Calu3 (cell line): Measurements from ENCODE around the gene ADAM29. TPM values are rescaled to one million over a fixed set of nuclear protein-coding genes. Genes with fewer than 3 reads are reported as not detected.

Experiments
- BruUV-seq: library from RNA; stranded (reverse); fragments of 400-500 nt; replicated peaks from 2 replicates; lab custom pipeline; 2021; lab: Mats Ljungman, UMichigan
- CTCF ChIA-PET: fragments of 300-600 bp; sonication (Branson Sonifier 250); formaldehyde crosslinking; loops from one replicate; lab custom pipeline; 2022; ENCODE audit warnings: antibody characterized with exemption; lab: Charles Lee
- DNase-seq: peaks from one replicate; pipeline ENCODE4 v3.0.0; 2022
- H3K27ac Mint-ChIP-seq: one replicate; pipeline ENCODE4 v1.8.0; 2022; ENCODE audit warnings: mixed read lengths; ENCODE audit not compliant: unreplicated experiment
- H3K27me3 Mint-ChIP-seq: one replicate; pipeline ENCODE4 v1.8.0; 2022; ENCODE audit warnings: mixed read lengths; ENCODE audit not compliant: unreplicated experiment
- H3K36me3 Mint-ChIP-seq: one replicate; pipeline ENCODE4 v1.8.0; 2022; ENCODE audit warnings: mild to moderate bottlenecking, moderate library complexity, mixed read lengths; ENCODE audit not compliant: insufficient read depth, unreplicated experiment
- H3K4me1 Mint-ChIP-seq: one replicate; pipeline ENCODE4 v1.8.0; 2022; ENCODE audit warnings: mild to moderate bottlenecking, low read depth, mixed read lengths; ENCODE audit not compliant: unreplicated experiment
- H3K4me3 Mint-ChIP-seq: one replicate; pipeline ENCODE4 v1.8.0; 2022; ENCODE audit warnings: mild to moderate bottlenecking, low read depth, moderate library complexity, mixed read lengths; ENCODE audit not compliant: unreplicated experiment
- H3K9me3 Mint-ChIP-seq: one replicate; pipeline ENCODE4 v1.8.0; 2022; ENCODE audit warnings: low read depth, mixed read lengths; ENCODE audit not compliant: unreplicated experiment
- CTCF ChIP-seq: fragments of 200-600 bp; IDR thresholded peaks from one replicate; pipeline ENCODE4 v1.8.0; 2022; ENCODE audit warnings: antibody characterized with exemption; ENCODE audit not compliant: unreplicated experiment
- intact Hi-C: fragments of 100-400 bp; cut with micrococcal nuclease; formaldehyde crosslinking; loops from one replicate; pipeline ENCODE4 v1.10.0; 2022; ENCODE audit not compliant: unreplicated experiment
- total RNA-seq: library from RNA; stranded (reverse); gene quantifications from 2 replicates; pipeline ENCODE4 v1.2.3, GENCODE V29; 2022

The ADAM29 gene
- total RNA-seq, 1 experiment from 2014 or later = not detected

GRCh38 chr4:174907508-174907907, 10.7 kb upstream of the ADAM29 start:
- intact Hi-C loops = no loop called here
- CTCF ChIA-PET = no interaction called here

GRCh38 chr4:174910271-174910670, 7.9 kb upstream of the ADAM29 start:
- no peak for DNase-seq
- intact Hi-C loops = no loop called here
- CTCF ChIA-PET = no interaction called here
- no peaks in the 10 kb centered on the region for H3K4me1 Mint-ChIP-seq
- no peak overlapping the region for H3K27ac Mint-ChIP-seq
- H3K4me3 Mint-ChIP-seq = no peak overlapping the region
- no peaks in the 10 kb centered on the region for H3K27me3 Mint-ChIP-seq
- TF ChIP-seq CTCF = no peak
- H3K36me3 Mint-ChIP-seq = no peaks in the 10 kb centered on the region
- no TSS peak for BruUV-seq
- H3K9me3 Mint-ChIP-seq = peaks cover 5% of the 10 kb centered on the region

More at GRCh38 chr4:174907508-174907907, 10.7 kb upstream of the ADAM29 start:
- no peak overlapping the region for H3K27ac Mint-ChIP-seq
- H3K4me3 Mint-ChIP-seq = no peak overlapping the region
- H3K27me3 Mint-ChIP-seq = no peaks in the 10 kb centered on the region
- peaks cover 9% of the 10 kb centered on the region for H3K9me3 Mint-ChIP-seq
- H3K4me1 Mint-ChIP-seq = no peaks in the 10 kb centered on the region
- H3K36me3 Mint-ChIP-seq = no peaks in the 10 kb centered on the region
- TF ChIP-seq CTCF = no peak
- BruUV-seq = no TSS peak
- no peak for DNase-seq

DNA sequence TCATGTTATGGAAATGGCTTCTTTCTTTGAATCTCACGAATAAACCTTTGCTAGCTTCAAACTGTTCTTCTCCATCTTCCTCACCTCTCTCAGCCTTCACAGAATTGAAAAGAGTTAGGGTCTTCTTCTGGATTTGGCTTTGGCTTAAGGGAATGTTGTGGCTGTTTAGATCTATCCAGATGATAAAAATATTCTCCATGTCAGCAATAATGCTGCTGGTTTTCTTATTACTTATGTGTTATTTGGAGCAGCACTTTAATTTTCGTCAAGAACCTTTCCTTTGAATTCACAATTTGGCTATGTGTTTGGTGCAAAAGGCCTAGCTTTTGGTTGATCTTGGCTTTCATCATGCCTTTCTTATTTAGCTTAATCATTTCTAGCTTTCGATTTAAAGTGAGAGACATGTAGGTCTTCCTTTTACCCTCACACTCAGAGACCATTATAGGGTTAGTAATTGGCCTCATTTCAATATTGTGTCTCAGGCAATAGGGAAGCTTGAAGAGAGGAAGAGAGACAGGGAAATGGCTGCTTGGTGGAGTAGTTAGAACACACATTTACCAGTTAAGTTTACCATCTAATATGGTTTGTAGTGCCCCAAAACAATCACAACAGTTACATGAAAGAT, 5.1 kb upstream of the ADAM29 start:
- TF ChIP-seq CTCF = no peak
- intact Hi-C loops = no loop called here
- H3K36me3 Mint-ChIP-seq = no peaks in the 10 kb centered on the region
- peaks cover 2% of the 10 kb centered on the region for H3K9me3 Mint-ChIP-seq
- DNase-seq = no peak
- no peak overlapping the region for H3K27ac Mint-ChIP-seq
- no peak overlapping the region for H3K4me3 Mint-ChIP-seq
- BruUV-seq = no TSS peak
- no peaks in the 10 kb centered on the region for H3K27me3 Mint-ChIP-seq
- CTCF ChIA-PET = no interaction called here
- H3K4me1 Mint-ChIP-seq = no peaks in the 10 kb centered on the region

DNA sequence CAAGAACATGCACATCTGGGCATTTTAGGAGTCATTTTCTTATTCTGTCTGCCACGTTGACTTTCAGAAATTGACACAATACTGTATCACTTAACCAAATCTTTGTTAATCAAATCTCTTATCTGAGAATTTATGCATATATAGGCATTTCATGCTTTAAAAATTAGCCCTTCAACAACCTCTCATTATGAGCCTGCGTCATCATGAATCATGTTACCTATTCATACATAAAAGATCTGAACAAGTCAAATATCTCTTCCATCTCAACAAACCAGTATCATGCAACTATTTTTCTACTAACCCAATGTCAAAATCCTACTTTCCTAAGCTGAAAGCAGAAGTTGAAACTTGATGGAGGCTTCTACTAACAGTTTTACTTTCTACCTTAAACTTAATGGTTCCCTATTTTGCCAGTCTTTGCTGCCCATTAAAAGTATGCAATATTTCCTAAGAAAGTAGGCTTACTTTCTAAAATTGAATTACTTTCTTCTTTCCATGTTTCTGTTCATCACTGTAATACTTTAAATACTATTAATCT, 1.8 kb downstream of the ADAM29 start:
- no peak for DNase-seq
- no peak for TF ChIP-seq CTCF
- intact Hi-C loops = no loop called here
- H3K9me3 Mint-ChIP-seq = no peaks in the 10 kb centered on the region
- H3K4me3 Mint-ChIP-seq = no peak overlapping the region
- no peaks in the 10 kb centered on the region for H3K36me3 Mint-ChIP-seq
- H3K4me1 Mint-ChIP-seq = no peaks in the 10 kb centered on the region
- no peaks in the 10 kb centered on the region for H3K27me3 Mint-ChIP-seq
- no peak overlapping the region for H3K27ac Mint-ChIP-seq
- BruUV-seq = no TSS peak
- CTCF ChIA-PET = no interaction called here
